Calu3 (cell line): ENCODE measurements around the gene CD248. TPM values are rescaled to one million over a fixed set of nuclear protein-coding genes. Genes with fewer than 3 reads are reported as not detected.

Experiments used
- BruUV-seq: library from RNA; stranded (reverse); fragments of 400-500 nt; replicated peaks from 2 replicates; lab custom pipeline; 2021; lab: Mats Ljungman, UMichigan
- CTCF ChIA-PET: fragments of 300-600 bp; sonication (Branson Sonifier 250); formaldehyde crosslinking; loops from one replicate; lab custom pipeline; 2022; ENCODE audit warnings: antibody characterized with exemption; lab: Charles Lee
- DNase-seq: peaks from one replicate; pipeline ENCODE4 v3.0.0; 2022
- H3K27ac Mint-ChIP-seq: one replicate; pipeline ENCODE4 v1.8.0; 2022; ENCODE audit warnings: mixed read lengths; ENCODE audit not compliant: unreplicated experiment
- H3K27me3 Mint-ChIP-seq: one replicate; pipeline ENCODE4 v1.8.0; 2022; ENCODE audit warnings: mixed read lengths; ENCODE audit not compliant: unreplicated experiment
- H3K36me3 Mint-ChIP-seq: one replicate; pipeline ENCODE4 v1.8.0; 2022; ENCODE audit warnings: mild to moderate bottlenecking, moderate library complexity, mixed read lengths; ENCODE audit not compliant: insufficient read depth, unreplicated experiment
- H3K4me1 Mint-ChIP-seq: one replicate; pipeline ENCODE4 v1.8.0; 2022; ENCODE audit warnings: mild to moderate bottlenecking, low read depth, mixed read lengths; ENCODE audit not compliant: unreplicated experiment
- H3K4me3 Mint-ChIP-seq: one replicate; pipeline ENCODE4 v1.8.0; 2022; ENCODE audit warnings: mild to moderate bottlenecking, low read depth, moderate library complexity, mixed read lengths; ENCODE audit not compliant: unreplicated experiment
- H3K9me3 Mint-ChIP-seq: one replicate; pipeline ENCODE4 v1.8.0; 2022; ENCODE audit warnings: low read depth, mixed read lengths; ENCODE audit not compliant: unreplicated experiment
- CTCF ChIP-seq: fragments of 200-600 bp; IDR thresholded peaks from one replicate; pipeline ENCODE4 v1.8.0; 2022; ENCODE audit warnings: antibody characterized with exemption; ENCODE audit not compliant: unreplicated experiment
- intact Hi-C: fragments of 100-400 bp; cut with micrococcal nuclease; formaldehyde crosslinking; loops from one replicate; pipeline ENCODE4 v1.10.0; 2022; ENCODE audit not compliant: unreplicated experiment
- total RNA-seq: library from RNA; stranded (reverse); gene quantifications from 2 replicates; pipeline ENCODE4 v1.2.3, GENCODE V29; 2022

Gene CD248
- total RNA-seq, 1 experiment from 2014 or later = not detected

GRCh38 chr11:66328302-66329144 is 11.7 kb upstream of the CD248 start:
- peak; percentile 83 for DNase-seq
- Mint-ChIP-seq H3K27ac (no peak overlapping the region), H3K36me3 (peaks cover 20% of the 10 kb centered on the region), H3K4me1 (peaks cover 18% of the 10 kb centered on the region), H3K27me3 (peaks cover 6% of the 10 kb centered on the region), H3K9me3 (no peaks in the 10 kb centered on the region), H3K4me3 (no peak overlapping the region)
- TF ChIP-seq CTCF = peak; percentile 90
- no TSS peak for BruUV-seq
- intact Hi-C loops = no loop called here
- CTCF ChIA-PET = interaction anchor here (1.0 kb wide), 1 partner anchor 17 kb away, joined by 7 read pairs; no protein-coding TSS in a partner anchor

GRCh38 chr11:66328031-66328301 is 11.1 kb upstream of the CD248 start:
- DNase-seq = no peak
- Mint-ChIP-seq H3K36me3 (peaks cover 17% of the 10 kb centered on the region), H3K9me3 (no peaks in the 10 kb centered on the region), H3K27ac (no peak overlapping the region), H3K4me3 (no peak overlapping the region), H3K27me3 (peaks cover 11% of the 10 kb centered on the region), H3K4me1 (peaks cover 18% of the 10 kb centered on the region)
- CTCF ChIA-PET = no interaction called here
- intact Hi-C loops = no loop called here
- BruUV-seq = no TSS peak
- no peak for TF ChIP-seq CTCF

GRCh38 chr11:66327171-66328030 is 10.6 kb upstream of the CD248 start:
- intact Hi-C loops = no loop called here
- TF ChIP-seq CTCF = no peak
- Mint-ChIP-seq H3K4me1 (peaks cover 18% of the 10 kb centered on the region), H3K36me3 (peaks cover 12% of the 10 kb centered on the region), H3K4me3 (no peak overlapping the region), H3K27me3 (peaks cover 17% of the 10 kb centered on the region), H3K9me3 (no peaks in the 10 kb centered on the region), H3K27ac (no peak overlapping the region)
- CTCF ChIA-PET = interaction anchor here (0.5 to 0.8 kb wide), 2 partner anchors 15 to 24 kb away, joined by 3 read pairs; no protein-coding TSS in a partner anchor
- BruUV-seq = no TSS peak
- no peak for DNase-seq

- intact Hi-C loops = no loop called here
- TF ChIP-seq CTCF = no peak
- CTCF ChIA-PET = interaction anchor here (0.5 to 0.8 kb wide), 2 partner anchors 14 to 23 kb away, joined by 3 read pairs; no protein-coding TSS in a partner anchor
- Mint-ChIP-seq H3K9me3 (no peaks in the 10 kb centered on the region), H3K4me3 (no peak overlapping the region), H3K27ac (no peak overlapping the region), H3K27me3 (peaks cover 24% of the 10 kb centered on the region), H3K4me1 (peaks cover 18% of the 10 kb centered on the region), H3K36me3 (peaks cover 9% of the 10 kb centered on the region)
- DNase-seq = no peak
- no TSS peak for BruUV-seq
Measured at GRCh38 chr11:66326261-66327111, 9.6 kb upstream of the CD248 start.
